ENCODE data around the gene SMIM10.
"Not testable (repeated sequence)": the region's sequence is repeated elsewhere in the genome, so short reads cannot be mapped to it uniquely, and the experiment has no call there.

Gene SMIM10

GRCh38 chrX:135015523-135016245 is 24.9 kb downstream of the SMIM10 start:
- no peak for DNase-seq

- not testable (repeated sequence) for DNase-seq
Measured at GRCh38 chrX:135019890-135020289, 29.1 kb downstream of the SMIM10 start.

- not testable (repeated sequence) for DNase-seq
Measured at GRCh38 chrX:135023791-135024190, 33.0 kb downstream of the SMIM10 start.

- DNase-seq: no peak
Measured at GRCh38 chrX:135024526-135024925, 33.7 kb downstream of the SMIM10 start.

GRCh38 chrX:135030207-135030963 is 39.6 kb downstream of the SMIM10 start:
- not testable (repeated sequence) for DNase-seq

GRCh38 chrX:135041149-135042123 is 50.6 kb downstream of the SMIM10 start:
- not testable (repeated sequence) for DNase-seq

Measured in NK-92 treated with Interleukin-12 subunit alpha and Interleukin-12 subunit beta, amount 100 ng/mL, for 24 hours (cell line).